ENCODE results near the gene OSBPL10. TPM values are rescaled to one million over a fixed set of nuclear protein-coding genes. Genes with fewer than 3 reads are reported as not detected.

The OSBPL10 gene
- total RNA-seq, 1 donor from 2014 or later = 8.4 TPM

- Mint-ChIP-seq H3K4me1 (peaks cover 3% of the 10 kb centered on the region), H3K36me3 (no peaks in the 10 kb centered on the region), H3K27ac (no peak overlapping the region), H3K9me3 (peaks cover 2% of the 10 kb centered on the region), H3K27me3 (ENCODE audit: insufficient read depth, low read depth) (peaks cover 8% of the 10 kb centered on the region), H3K4me3 (no peak overlapping the region)
- Histone ChIP-seq H3K79me2 (ENCODE audit: low read depth) (no peaks in the 10 kb centered on the region), H3K4me1 (peaks cover 4% of the 10 kb centered on the region), H3F3A (ENCODE audit: low read depth) (no peaks in the 10 kb centered on the region), H3K27me3 (no peaks in the 10 kb centered on the region), H3K27ac (no peak overlapping the region), H4K20me1 (ENCODE audit: low read depth) (no peaks in the 10 kb centered on the region), H3K4me3 (no peak overlapping the region), H2AFZ (replicated peaks) (no peak overlapping the region), H3K4me2 (no peak overlapping the region), H3K9ac (no peak overlapping the region), H3K9me3 (ENCODE audit: low read depth) (no peaks in the 10 kb centered on the region), H3K36me3 (no peaks in the 10 kb centered on the region)
- no peak for TF ChIP-seq EZH2 (IDR thresholded peaks at IDR 0.05)
- TF ChIP-seq CTCF (IDR thresholded peaks at IDR 0.05) = peak; percentile 34
- no peak for DNase-seq (ENCODE audit: low spot score)
Observed at GRCh38 chr3:31687020-31687802, 293.9 kb downstream of the OSBPL10 start.

GRCh38 chr3:31680072-31680870 lies 300.8 kb downstream of the OSBPL10 start:
- Mint-ChIP-seq H3K9me3 (no peaks in the 10 kb centered on the region), H3K4me1 (peaks cover 20% of the 10 kb centered on the region), H3K36me3 (no peaks in the 10 kb centered on the region), H3K27me3 (ENCODE audit: insufficient read depth, low read depth) (peaks cover 8% of the 10 kb centered on the region), H3K27ac (no peak overlapping the region), H3K4me3 (no peak overlapping the region)
- no peak for DNase-seq (ENCODE audit: low spot score)
- Histone ChIP-seq H3K27me3 (no peaks in the 10 kb centered on the region), H4K20me1 (ENCODE audit: low read depth) (no peaks in the 10 kb centered on the region), H3K79me2 (ENCODE audit: low read depth) (no peaks in the 10 kb centered on the region), H3F3A (ENCODE audit: low read depth) (peaks cover 11% of the 10 kb centered on the region), H2AFZ (replicated peaks) (no peak overlapping the region), H3K9ac (no peak overlapping the region), H3K4me3 (no peak overlapping the region), H3K36me3 (no peaks in the 10 kb centered on the region), H3K4me2 (no peak overlapping the region), H3K4me1 (peaks cover 17% of the 10 kb centered on the region), H3K9me3 (ENCODE audit: low read depth) (no peaks in the 10 kb centered on the region), H3K27ac (no peak overlapping the region)
- no peak for TF ChIP-seq EZH2phosphoT487 (IDR thresholded peaks at IDR 0.05)
- TF ChIP-seq EZH2 (IDR thresholded peaks at IDR 0.05) = no peak
- TF ChIP-seq CTCF (IDR thresholded peaks at IDR 0.05) = no peak

GRCh38 chr3:31676556-31676955 lies 304.5 kb downstream of the OSBPL10 start:
- no peak for TF ChIP-seq CTCF (IDR thresholded peaks at IDR 0.05)
- TF ChIP-seq EZH2phosphoT487 (IDR thresholded peaks at IDR 0.05) = no peak
- no peak for TF ChIP-seq EZH2 (IDR thresholded peaks at IDR 0.05)
- Mint-ChIP-seq H3K36me3 (no peaks in the 10 kb centered on the region), H3K27ac (no peak overlapping the region), H3K4me1 (peaks cover 20% of the 10 kb centered on the region), H3K9me3 (peaks cover 4% of the 10 kb centered on the region), H3K27me3 (ENCODE audit: insufficient read depth, low read depth) (peaks cover 6% of the 10 kb centered on the region), H3K4me3 (no peak overlapping the region)
- Histone ChIP-seq H3K4me1 (peaks cover 17% of the 10 kb centered on the region), H3F3A (ENCODE audit: low read depth) (peaks cover 11% of the 10 kb centered on the region), H3K4me2 (no peak overlapping the region), H3K9ac (no peak overlapping the region), H3K27me3 (no peaks in the 10 kb centered on the region), H3K4me3 (no peak overlapping the region), H3K9me3 (ENCODE audit: low read depth) (no peaks in the 10 kb centered on the region), H3K27ac (no peak overlapping the region), H3K79me2 (ENCODE audit: low read depth) (no peaks in the 10 kb centered on the region), H2AFZ (replicated peaks) (no peak overlapping the region), H3K36me3 (no peaks in the 10 kb centered on the region), H4K20me1 (ENCODE audit: low read depth) (no peaks in the 10 kb centered on the region)
- no peak for DNase-seq (ENCODE audit: low spot score)

Measured in neural progenitor cell (in vitro differentiated cells).